Iris pigment epithelial cell (primary cell): ENCODE results near the gene RAP1GAP.
"Not testable (repeated sequence)": the region's sequence is repeated elsewhere in the genome, so short reads cannot be mapped to it uniquely, and the experiment has no call there.

Source experiments
- DNase-seq: peaks from one replicate; pipeline ENCODE4 v3.0.0-alpha.2; 2011; ENCODE audit warnings: low read depth

RAP1GAP gene

GRCh38 chr1:21569820-21570527 lies 99.2 kb downstream of the RAP1GAP start:
- DNase-seq = no peak

DNA sequence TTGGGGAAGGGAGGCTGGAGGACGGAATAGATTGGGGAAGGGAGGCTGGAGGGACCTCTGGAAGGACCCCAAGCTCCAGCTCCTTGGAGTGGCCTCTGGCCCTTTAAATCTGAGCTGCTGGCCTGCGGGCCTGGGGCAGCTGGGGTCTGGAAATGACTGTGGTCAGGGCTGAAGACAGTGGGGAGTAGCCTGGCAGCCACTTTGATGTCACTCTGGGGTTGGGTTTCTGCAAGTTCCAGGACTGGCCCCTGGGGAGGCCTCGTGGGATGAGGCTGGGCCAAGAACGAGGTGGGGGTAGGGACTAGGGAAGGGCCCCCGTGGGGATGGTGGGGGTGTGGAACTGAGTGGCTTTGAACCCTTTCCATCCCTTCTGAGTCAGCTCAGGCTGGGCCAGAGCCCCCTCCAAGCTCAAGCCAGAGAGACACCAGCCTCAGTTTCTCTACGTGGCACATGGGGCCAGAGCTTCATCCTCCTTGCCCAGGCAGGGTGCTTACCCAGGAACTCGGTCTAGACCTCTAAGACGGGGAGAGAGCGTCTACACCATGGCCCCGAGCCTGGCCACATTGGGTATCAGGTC lies 100.3 kb downstream of the RAP1GAP start:
- no peak for DNase-seq

- peak; percentile 43 for DNase-seq
Observed at GRCh38 chr1:21568006-21568746, 101.0 kb downstream of the RAP1GAP start.

GRCh38 chr1:21567241-21568005 lies 101.7 kb downstream of the RAP1GAP start:
- DNase-seq = peak; percentile 44

GRCh38 chr1:21566361-21566760 lies 102.8 kb downstream of the RAP1GAP start:
- DNase-seq = not testable (repeated sequence)

- DNase-seq = no peak
Observed at GRCh38 chr1:21565285-21565684, 103.9 kb downstream of the RAP1GAP start.

DNA sequence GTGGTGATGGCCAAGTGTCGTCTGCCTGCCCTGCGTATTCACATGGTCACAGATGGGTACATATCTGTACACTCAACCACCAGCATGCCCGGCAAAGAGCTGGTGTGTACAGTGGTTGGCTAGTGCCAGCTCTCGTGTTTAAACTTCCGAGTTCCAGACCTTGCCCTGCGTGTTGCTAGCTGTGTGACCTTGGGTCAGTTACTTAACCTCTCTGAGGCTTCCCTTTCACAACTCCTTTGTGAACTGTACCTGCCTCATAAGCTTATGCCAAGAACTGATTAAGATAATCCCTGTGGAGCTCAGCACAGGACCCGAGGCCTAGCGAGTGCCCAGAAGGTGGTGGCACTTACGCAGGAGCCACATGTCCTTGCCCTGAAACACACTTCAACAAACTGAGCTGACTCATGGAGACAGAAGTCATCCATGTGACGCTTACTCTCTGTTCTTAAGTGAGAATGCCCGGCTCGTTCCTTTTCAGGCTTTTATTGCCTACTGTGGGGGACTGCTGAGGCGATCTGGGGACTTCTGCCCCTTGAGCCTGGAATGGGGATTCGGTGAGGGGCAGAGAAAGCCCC lies 104.5 kb downstream of the RAP1GAP start:
- peak; percentile 18 for DNase-seq

- no peak for DNase-seq
Observed at GRCh38 chr1:21563971-21564370, 105.2 kb downstream of the RAP1GAP start.

DNA sequence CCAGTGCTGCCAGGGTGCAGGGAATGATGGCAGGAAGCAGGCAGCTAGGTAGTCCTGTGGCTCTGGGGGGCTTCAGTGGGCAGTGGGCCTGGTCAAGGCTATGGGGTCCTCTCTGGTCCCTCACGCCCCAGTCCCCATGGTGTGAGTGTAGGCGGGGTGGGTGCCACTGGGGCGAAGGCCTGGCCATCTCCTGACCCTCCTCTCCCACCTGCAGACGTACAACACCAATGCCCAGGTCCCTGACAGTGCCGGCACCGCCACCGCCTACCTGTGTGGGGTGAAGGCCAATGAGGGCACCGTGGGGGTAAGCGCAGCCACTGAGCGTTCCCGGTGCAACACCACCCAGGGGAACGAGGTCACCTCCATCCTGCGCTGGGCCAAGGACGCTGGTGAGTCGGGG lies 106.3 kb downstream of the RAP1GAP start:
- no peak for DNase-seq

- no peak for DNase-seq
Observed at GRCh38 chr1:21560916-21561638, 108.1 kb downstream of the RAP1GAP start.

DNA sequence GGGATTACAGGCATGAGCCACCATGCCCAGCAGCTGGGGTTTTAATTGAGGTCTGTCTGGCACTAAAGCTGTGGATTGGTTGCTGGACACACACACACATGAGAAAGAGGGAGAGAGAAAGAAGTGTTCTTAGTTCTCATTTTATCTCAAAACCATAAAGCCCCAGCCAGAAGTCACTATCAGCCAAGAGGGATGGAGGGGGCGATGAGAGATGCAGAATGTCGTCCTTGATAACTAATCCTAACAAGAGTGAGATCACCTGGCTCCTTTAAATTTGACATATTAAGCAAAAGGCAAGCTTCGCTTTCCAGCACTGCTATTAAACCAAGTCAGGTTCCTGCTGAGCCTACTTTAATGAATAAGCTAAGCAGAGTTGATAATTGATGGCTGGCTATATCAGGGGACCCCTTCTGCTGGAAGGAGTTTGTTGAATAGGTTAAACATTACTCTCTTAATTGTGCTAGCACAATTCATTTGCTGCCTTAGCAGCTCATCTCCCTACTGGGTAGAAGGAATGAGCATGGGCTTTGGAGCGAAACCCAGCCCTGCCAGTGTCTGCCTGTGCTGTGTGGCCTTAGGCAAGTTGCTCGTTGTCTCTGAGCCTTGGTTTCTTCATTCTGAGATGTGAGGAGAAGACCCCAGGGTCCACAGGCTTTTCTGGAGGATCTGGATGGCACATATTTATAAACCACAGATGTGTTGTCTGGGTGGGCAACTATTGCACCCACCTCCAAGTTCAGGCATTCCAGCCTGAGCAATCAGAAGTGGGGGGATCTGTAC lies 109.2 kb downstream of the RAP1GAP start:
- DNase-seq = no peak

DNA sequence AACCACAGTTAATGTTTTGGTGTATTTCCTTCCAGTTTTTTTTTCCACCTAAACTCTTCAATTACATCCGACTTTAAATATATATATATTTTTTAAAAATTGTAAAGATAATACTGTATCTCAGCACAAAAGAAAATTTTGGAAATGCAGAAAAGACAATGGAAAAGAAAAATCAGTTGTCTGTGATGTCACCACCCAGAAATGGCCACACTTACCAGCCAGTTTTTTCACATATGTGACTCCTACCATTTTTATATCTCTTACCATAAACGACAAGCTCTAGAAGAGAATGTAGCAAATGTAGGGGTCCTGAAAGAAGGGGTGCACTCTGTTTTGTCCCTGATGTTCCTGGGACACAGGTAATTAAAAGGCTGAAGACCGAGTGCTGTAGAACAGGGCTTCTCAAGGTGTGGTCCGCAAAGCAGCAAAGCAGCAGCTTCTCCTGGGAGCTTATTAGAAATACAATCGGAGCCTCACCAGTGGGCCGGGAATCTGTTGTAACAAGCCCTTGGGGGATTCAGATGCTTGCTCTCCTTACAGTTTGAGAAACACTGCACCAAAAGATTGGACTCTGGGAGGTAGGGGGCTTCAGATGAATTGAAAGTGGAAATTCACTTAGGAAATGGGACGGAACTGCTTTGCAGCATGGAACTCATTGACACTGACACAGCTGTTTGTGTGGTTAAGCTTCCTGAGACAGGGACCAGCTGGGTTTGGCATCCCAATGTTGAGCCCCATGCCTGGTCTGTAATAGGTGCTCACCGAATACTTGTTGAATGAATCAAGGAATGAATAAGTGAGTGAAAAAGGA lies 115.8 kb downstream of the RAP1GAP start:
- DNase-seq = peak; percentile 66

DNA sequence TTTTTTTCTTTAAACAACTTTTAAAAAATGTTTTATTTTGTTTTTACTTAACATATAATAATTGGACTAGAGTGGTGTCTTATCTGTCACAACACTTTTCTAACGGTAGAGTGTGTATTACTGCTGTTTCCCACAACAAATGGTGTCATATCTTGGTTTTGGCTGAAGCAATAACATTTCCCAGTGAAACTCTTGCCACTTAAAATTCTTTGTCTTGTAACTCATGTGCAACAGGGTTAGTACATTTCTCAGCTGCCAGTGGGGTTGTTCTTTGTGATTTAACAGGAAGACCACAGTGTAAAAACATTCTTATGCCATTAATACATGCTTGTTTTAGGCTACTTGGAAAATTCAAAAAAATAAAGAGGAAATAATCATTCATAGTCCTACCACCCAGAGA lies 116.4 kb downstream of the RAP1GAP start:
- DNase-seq = peak; percentile 96

- DNase-seq = no peak
Observed at GRCh38 chr1:21550866-21551475, 118.2 kb downstream of the RAP1GAP start.

- DNase-seq = peak; percentile 64
Observed at GRCh38 chr1:21550097-21550496, 119.1 kb downstream of the RAP1GAP start.

DNA sequence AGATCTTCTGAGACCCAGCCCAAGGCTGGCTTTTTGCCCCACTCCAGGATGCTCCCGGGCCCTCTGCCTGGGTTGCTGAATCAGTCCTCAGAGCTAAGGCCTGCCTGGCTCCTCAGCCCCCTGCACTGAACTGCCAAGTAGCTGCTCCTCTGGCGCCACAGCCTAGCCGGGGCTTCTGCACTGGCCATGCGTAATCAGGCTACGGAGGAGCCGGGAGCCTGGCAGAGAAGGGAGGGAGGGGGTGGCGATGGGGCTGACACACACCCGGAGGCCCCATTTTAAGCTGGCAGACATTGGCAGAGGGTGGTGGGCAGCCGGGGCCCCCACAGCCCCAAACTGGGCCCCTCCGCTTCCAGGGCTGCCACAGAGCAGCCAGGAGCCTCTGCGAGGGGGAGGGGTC lies 121.3 kb downstream of the RAP1GAP start:
- DNase-seq = no peak
